ENCODE data around the gene CABLES1. TPM values are rescaled to one million over a fixed set of nuclear protein-coding genes. Genes with fewer than 3 reads are reported as not detected.
A peak's percentile ranks its signal among the peaks of the same experiment; 100 is the strongest.

Gene CABLES1
- total RNA-seq, 2 donors from 2014 or later = 2.7 to 5.8 TPM

GRCh38 chr18:23196119-23197007 is 61.1 kb downstream of the CABLES1 start:
- H3K27ac Mint-ChIP-seq = no peak overlapping the region
- peaks cover 4% of the 10 kb centered on the region for H3K27me3 Mint-ChIP-seq
- H3K4me1 Mint-ChIP-seq = peaks cover under 1% of the 10 kb centered on the region
- ATAC-seq (replicated peaks) = no peak
- H3K9me3 Mint-ChIP-seq = no peaks in the 10 kb centered on the region
- H3K36me3 Mint-ChIP-seq (ENCODE audit: low read depth) = no peaks in the 10 kb centered on the region
- no peak overlapping the region for H3K4me3 Mint-ChIP-seq

DNA sequence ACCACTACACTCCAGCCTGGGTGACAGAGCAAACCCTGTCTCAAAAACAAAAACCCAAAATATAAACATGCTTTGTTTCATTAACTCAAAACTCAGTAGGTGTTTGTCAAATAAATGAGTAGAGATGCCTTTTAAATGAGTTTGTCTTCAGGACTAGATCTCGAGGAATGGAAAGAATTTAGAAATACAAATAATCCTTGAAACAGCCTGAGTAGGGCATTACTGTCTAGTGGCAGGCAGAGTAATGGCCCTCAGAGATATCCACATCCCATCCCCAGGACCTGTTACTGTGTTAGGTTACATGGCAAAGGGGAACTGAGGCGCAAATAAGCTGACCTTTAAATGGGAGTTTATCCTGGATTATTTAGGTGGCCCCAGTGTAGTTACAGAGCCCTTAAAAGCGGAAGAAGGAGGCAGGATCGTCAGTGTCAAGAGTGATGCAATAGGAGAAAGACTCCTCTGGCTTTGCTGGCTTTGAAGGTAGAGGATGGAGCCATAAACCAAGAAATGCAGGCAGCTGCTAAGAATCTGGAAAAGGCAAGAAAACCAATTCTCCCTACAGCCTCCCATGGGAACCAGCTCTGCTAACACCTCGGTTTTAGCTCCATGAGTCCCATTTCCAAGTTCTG is 63.0 kb downstream of the CABLES1 start:
- Mint-ChIP-seq H3K9me3 (no peaks in the 10 kb centered on the region), H3K36me3 (ENCODE audit: low read depth) (no peaks in the 10 kb centered on the region), H3K27me3 (peaks cover 17% of the 10 kb centered on the region), H3K4me3 (no peak overlapping the region), H3K4me1 (peaks cover 5% of the 10 kb centered on the region), H3K27ac (no peak overlapping the region)
- no peak for ATAC-seq (replicated peaks)

- peaks cover 17% of the 10 kb centered on the region for H3K27me3 Mint-ChIP-seq
- H3K36me3 Mint-ChIP-seq (ENCODE audit: low read depth) = no peaks in the 10 kb centered on the region
- H3K4me1 Mint-ChIP-seq = peaks cover 12% of the 10 kb centered on the region
- H3K9me3 Mint-ChIP-seq = no peaks in the 10 kb centered on the region
- ATAC-seq (replicated peaks) = no peak
- no peak overlapping the region for H3K4me3 Mint-ChIP-seq
- H3K27ac Mint-ChIP-seq = no peak overlapping the region
Observed at GRCh38 chr18:23200756-23201155, 65.5 kb downstream of the CABLES1 start.

GRCh38 chr18:23201741-23202140 is 66.5 kb downstream of the CABLES1 start:
- Mint-ChIP-seq H3K4me3 (no peak overlapping the region), H3K4me1 (peaks cover 12% of the 10 kb centered on the region), H3K27ac (peak overlapping the region; percentile 54), H3K9me3 (no peaks in the 10 kb centered on the region), H3K27me3 (peaks cover 17% of the 10 kb centered on the region), H3K36me3 (ENCODE audit: low read depth) (no peaks in the 10 kb centered on the region)
- no peak for ATAC-seq (replicated peaks)

DNA sequence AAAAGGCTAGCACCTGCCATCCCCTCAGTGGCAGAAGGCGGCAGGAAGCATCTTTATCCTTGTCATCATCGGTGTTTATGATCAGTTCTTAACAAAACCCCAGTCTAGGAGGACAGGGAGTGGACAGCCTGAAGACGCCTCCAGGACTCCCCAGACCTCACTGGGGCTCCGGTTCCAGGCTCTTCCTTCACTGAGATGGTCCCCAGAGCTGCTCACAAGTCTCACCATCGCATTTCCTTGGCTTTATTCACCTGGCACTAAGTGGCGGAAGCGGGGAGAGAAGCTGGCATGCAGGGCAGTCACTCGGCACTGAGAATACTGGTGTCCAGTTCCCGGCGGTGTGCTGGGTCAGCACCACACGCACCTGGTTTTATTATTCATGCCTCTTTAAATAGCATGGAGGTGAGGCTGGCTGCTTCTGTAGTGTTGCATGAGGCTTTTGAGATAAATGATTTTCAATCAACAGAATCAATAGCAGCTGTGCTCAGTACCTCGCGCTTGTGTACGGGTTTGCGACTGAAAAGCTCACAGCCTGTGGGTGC is 68.7 kb downstream of the CABLES1 start:
- H3K27ac Mint-ChIP-seq = no peak overlapping the region
- peaks cover 17% of the 10 kb centered on the region for H3K27me3 Mint-ChIP-seq
- no peak overlapping the region for H3K4me3 Mint-ChIP-seq
- ATAC-seq (replicated peaks) = no peak
- H3K4me1 Mint-ChIP-seq = peaks cover 27% of the 10 kb centered on the region
- H3K36me3 Mint-ChIP-seq (ENCODE audit: low read depth) = no peaks in the 10 kb centered on the region
- peaks cover 5% of the 10 kb centered on the region for H3K9me3 Mint-ChIP-seq

GRCh38 chr18:23204589-23205235 is 69.4 kb downstream of the CABLES1 start:
- H3K4me3 Mint-ChIP-seq = no peak overlapping the region

GRCh38 chr18:23205980-23206379 is 70.7 kb downstream of the CABLES1 start:
- peaks cover 37% of the 10 kb centered on the region for H3K4me1 Mint-ChIP-seq
- no peak for ATAC-seq (replicated peaks)
- H3K36me3 Mint-ChIP-seq (ENCODE audit: low read depth) = no peaks in the 10 kb centered on the region
- peaks cover 19% of the 10 kb centered on the region for H3K27me3 Mint-ChIP-seq
- H3K9me3 Mint-ChIP-seq = peaks cover 5% of the 10 kb centered on the region
- no peak overlapping the region for H3K27ac Mint-ChIP-seq
- no peak overlapping the region for H3K4me3 Mint-ChIP-seq

More at GRCh38 chr18:23204589-23205235, 69.4 kb downstream of the CABLES1 start:
- Mint-ChIP-seq H3K36me3 (ENCODE audit: low read depth) (no peaks in the 10 kb centered on the region), H3K27ac (no peak overlapping the region), H3K27me3 (peaks cover 17% of the 10 kb centered on the region), H3K4me1 (peaks cover 32% of the 10 kb centered on the region), H3K9me3 (peaks cover 5% of the 10 kb centered on the region)
- peak; percentile 31 for ATAC-seq (replicated peaks)

DNA sequence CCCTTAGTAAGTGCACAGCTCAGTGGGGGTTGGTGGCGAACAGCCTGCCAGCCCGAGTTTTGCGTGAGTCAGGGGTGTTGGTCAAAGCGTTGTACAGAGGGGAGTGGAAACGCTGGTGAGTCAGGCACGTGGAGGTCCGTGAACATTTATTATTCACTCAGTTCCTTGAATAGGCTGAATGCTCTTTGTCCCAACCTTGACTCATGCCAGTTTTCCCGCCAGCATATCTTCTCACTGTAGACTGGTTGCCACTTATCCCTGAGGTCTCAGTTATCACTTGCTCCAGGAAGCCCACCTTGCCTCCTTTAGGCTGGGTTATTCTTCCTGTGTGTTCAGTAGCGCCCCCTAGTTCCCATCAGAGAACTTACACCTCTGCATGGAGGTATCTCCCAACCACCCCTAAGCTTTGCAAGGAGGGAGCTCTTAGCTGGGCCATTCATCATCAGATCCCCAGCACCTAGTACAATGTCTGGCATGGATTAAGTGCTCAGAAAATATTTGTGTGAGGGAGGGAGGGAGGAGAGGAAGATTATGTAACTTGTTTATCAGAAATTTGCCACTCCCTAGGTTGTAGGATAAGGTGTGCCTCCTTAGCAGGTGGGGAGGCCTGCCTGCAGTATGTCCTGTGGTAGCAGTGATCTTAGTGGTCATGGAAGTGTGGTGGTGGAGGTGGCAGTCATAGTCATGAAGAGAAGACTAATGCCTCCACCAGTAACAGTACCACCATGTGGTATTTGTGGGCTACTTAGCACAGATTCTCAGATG is 72.1 kb downstream of the CABLES1 start:
- H3K4me1 Mint-ChIP-seq = peaks cover 32% of the 10 kb centered on the region
- H3K36me3 Mint-ChIP-seq (ENCODE audit: low read depth) = no peaks in the 10 kb centered on the region
- no peak overlapping the region for H3K4me3 Mint-ChIP-seq
- peak overlapping the region; percentile 57 for H3K27ac Mint-ChIP-seq
- peak; percentile 5 for ATAC-seq (replicated peaks)
- peaks cover 10% of the 10 kb centered on the region for H3K27me3 Mint-ChIP-seq
- H3K9me3 Mint-ChIP-seq = peaks cover 5% of the 10 kb centered on the region

DNA sequence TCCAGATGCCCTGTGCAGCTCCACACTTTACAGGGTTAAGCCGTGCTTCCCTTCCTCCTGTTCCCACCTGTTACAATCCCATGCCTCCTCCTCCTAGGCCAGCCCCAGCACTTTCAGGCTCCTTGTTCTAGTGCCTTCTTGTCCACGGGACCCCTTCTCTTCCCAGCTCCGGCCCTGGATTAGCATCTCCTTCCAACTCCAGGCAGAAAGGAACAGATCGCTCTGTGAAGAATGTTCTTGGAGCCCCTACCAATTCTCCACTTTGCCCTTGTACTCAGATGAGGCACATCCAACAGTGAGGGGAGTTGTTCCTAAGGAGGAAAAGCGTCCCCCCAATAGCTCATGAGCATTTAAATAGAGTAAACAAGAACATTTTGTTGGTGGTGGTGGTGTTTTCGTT is 72.7 kb downstream of the CABLES1 start:
- Mint-ChIP-seq H3K27me3 (peaks cover 8% of the 10 kb centered on the region), H3K36me3 (ENCODE audit: low read depth) (no peaks in the 10 kb centered on the region), H3K4me3 (no peak overlapping the region), H3K4me1 (peaks cover 32% of the 10 kb centered on the region), H3K27ac (peak overlapping the region; percentile 57), H3K9me3 (peaks cover 5% of the 10 kb centered on the region)
- no peak for ATAC-seq (replicated peaks)

DNA sequence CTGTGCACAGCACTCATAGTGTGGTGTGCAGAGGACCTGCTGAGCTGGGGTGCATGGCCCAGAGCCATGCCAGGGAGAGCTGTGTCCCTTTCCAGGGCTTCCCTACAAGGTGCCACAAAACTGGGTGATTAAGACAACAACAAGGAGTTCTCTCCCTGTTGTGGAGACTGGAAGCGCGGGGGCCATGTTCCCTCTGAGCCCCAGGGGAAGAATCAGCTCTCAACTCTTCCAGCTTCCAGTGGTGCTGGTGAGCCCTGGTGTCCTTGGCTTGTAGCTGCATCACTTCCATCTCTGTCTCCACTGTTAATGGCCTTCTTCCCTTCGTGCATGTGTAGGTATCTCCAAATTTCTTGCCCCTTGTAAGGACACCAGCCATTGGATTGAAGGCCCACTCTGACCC is 73.3 kb downstream of the CABLES1 start:
- no peaks in the 10 kb centered on the region for H3K36me3 Mint-ChIP-seq (ENCODE audit: low read depth)
- peak overlapping the region; percentile 8 for H3K4me3 Mint-ChIP-seq
- peaks cover 5% of the 10 kb centered on the region for H3K9me3 Mint-ChIP-seq
- ATAC-seq (replicated peaks) = no peak
- H3K27ac Mint-ChIP-seq = peak overlapping the region; percentile 49
- peaks cover 32% of the 10 kb centered on the region for H3K4me1 Mint-ChIP-seq
- peaks cover 5% of the 10 kb centered on the region for H3K27me3 Mint-ChIP-seq

GRCh38 chr18:23209031-23209430 is 73.7 kb downstream of the CABLES1 start:
- H3K36me3 Mint-ChIP-seq (ENCODE audit: low read depth) = no peaks in the 10 kb centered on the region
- peak overlapping the region; percentile 49 for H3K27ac Mint-ChIP-seq
- peak; percentile 90 for ATAC-seq (replicated peaks)
- H3K4me1 Mint-ChIP-seq = peaks cover 32% of the 10 kb centered on the region
- H3K4me3 Mint-ChIP-seq = peak overlapping the region; percentile 8
- peaks cover 5% of the 10 kb centered on the region for H3K9me3 Mint-ChIP-seq
- peaks cover 5% of the 10 kb centered on the region for H3K27me3 Mint-ChIP-seq

DNA sequence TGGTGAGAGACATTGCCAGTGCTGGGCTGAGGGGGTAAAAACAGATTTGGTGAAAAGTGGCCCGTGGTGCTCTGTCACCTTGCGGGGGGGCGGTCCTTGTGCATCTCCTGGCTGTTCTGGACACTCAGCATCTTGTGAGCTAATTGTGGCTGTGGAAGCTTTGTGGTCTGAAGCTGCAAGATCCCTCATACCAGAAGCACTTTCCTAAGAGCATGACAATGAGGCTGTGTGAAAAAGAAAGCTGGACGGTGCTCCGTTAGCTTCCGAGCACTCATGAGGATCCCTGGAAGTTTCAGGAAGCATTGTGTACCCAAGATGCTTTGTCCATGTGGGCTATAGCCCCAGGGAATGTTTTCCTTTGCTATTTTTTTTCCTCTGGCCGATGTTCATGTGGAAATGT is 74.5 kb downstream of the CABLES1 start:
- Mint-ChIP-seq H3K36me3 (ENCODE audit: low read depth) (no peaks in the 10 kb centered on the region), H3K4me3 (peak overlapping the region; percentile 20), H3K27ac (peak overlapping the region; percentile 49), H3K27me3 (peaks cover 5% of the 10 kb centered on the region), H3K4me1 (peaks cover 26% of the 10 kb centered on the region), H3K9me3 (peaks cover 5% of the 10 kb centered on the region)
- no peak for ATAC-seq (replicated peaks)

GRCh38 chr18:23210526-23210925 is 75.2 kb downstream of the CABLES1 start:
- Mint-ChIP-seq H3K4me3 (peak overlapping the region; percentile 20), H3K9me3 (peaks cover 5% of the 10 kb centered on the region), H3K4me1 (peaks cover 25% of the 10 kb centered on the region), H3K27ac (peak overlapping the region; percentile 49), H3K27me3 (peaks cover 5% of the 10 kb centered on the region), H3K36me3 (ENCODE audit: low read depth) (no peaks in the 10 kb centered on the region)
- ATAC-seq (replicated peaks) = no peak

DNA sequence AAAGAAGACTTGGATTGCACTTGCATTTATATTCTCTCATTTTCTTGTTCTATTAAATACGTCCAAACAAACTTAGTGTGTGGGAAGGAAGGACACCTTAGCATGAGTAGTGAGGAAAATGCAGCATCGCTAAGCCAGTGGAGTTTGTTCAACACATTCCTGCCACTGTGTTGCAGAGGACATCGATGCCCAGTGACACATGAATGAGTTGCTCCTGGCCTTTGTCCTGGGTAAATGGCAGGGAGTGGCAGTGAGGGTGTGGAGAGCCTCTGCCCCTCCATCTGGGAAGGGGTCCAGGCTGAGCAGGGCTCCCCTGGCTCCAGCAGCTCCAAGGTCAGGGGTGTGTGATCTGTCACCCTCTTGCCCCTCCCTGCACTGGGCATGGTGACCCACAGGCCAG is 75.9 kb downstream of the CABLES1 start:
- ATAC-seq (replicated peaks) = no peak
- Mint-ChIP-seq H3K27me3 (peaks cover 5% of the 10 kb centered on the region), H3K9me3 (peaks cover 5% of the 10 kb centered on the region), H3K27ac (no peak overlapping the region), H3K4me1 (peaks cover 25% of the 10 kb centered on the region), H3K36me3 (ENCODE audit: low read depth) (no peaks in the 10 kb centered on the region), H3K4me3 (no peak overlapping the region)
